ENCODE measurements around the gene MLLT3.
A peak's percentile ranks its signal among the peaks of the same experiment; 100 is the strongest.

The MLLT3 gene

DNA sequence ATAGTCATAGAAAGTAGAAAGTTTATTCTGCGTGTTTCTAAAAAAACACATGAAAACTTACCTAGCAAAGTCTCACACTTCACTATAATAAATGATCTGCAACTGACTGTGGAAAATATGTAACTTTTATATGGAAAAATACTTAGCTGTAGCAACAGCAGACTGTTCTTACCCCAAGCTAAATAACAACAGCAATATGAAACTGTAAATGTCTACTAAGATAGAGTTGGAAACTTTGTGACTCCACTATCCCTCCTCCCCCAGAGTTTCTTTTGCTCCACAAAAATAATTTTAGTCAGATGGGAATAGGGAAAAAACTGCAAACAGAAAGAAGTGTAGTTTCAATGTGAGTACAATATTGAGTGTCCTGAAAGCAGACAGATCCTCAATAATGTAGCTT is 21.0 kb downstream of the MLLT3 start:
- DNase-seq (ENCODE audit: low read depth, low spot score) = no peak
- TF ChIP-seq, protein P1, sequence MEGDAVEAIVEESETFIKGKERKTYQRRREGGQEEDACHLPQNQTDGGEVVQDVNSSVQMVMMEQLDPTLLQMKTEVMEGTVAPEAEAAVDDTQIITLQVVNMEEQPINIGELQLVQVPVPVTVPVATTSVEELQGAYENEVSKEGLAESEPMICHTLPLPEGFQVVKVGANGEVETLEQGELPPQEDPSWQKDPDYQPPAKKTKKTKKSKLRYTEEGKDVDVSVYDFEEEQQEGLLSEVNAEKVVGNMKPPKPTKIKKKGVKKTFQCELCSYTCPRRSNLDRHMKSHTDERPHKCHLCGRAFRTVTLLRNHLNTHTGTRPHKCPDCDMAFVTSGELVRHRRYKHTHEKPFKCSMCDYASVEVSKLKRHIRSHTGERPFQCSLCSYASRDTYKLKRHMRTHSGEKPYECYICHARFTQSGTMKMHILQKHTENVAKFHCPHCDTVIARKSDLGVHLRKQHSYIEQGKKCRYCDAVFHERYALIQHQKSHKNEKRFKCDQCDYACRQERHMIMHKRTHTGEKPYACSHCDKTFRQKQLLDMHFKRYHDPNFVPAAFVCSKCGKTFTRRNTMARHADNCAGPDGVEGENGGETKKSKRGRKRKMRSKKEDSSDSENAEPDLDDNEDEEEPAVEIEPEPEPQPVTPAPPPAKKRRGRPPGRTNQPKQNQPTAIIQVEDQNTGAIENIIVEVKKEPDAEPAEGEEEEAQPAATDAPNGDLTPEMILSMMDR (IDR thresholded peaks at IDR 0.05; ENCODE audit: low read depth, low read length) = no peak
- in situ Hi-C loops (cut with HindIII; ENCODE audit: low sequenced_read_pairs) = no loop called here

DNA sequence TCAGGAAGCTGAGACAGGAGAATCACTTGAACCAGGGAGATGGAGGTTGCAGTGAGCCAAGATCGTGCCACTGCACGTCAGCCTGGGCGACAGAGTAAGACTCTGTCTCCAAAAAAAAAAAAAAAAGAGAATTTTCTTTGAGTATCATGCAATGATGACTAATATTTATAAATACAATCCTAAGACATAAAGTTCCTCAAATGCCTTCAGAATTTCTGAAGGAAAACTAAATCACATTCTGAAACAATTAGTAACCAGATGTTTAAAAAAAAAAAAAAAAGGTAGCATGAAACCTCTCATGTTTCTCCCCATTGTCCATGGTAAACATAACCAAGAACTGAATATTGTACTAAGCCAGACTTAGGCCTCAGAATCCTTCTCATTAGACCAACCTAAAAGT is 23.1 kb downstream of the MLLT3 start:
- H3K4me3 ChIP-seq (ENCODE audit: low read depth, low read length) = no peak overlapping the region
- in situ Hi-C loops (cut with HindIII; ENCODE audit: low sequenced_read_pairs) = no loop called here
- peak; percentile 33 for DNase-seq (ENCODE audit: low read depth, low spot score)
- TF ChIP-seq, protein P1 (IDR thresholded peaks at IDR 0.05; ENCODE audit: low read depth, low read length) = no peak

More for the DNA sequence above, 21.0 kb downstream of the MLLT3 start:
- no peak overlapping the region for H3K4me3 ChIP-seq (ENCODE audit: low read depth, low read length)

DNA sequence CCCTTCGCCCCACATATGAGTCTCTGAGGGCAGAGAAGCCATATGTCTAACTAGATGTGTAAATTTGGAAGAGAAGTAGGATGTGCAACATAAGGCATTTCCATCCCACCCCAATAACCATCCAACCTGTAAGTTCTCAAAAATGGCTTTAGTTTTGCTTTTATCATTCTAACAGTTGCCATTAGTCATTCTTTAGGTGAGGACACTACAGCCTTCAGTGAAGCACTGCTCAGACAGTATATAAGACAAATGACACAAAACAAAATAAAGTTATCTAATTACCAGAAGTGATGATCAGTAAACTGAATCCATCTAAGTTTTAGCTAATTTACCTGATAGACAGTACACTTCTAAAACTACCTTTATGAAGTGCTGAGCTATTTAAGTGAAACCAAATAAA is 23.9 kb downstream of the MLLT3 start:
- in situ Hi-C loops (cut with HindIII; ENCODE audit: low sequenced_read_pairs) = no loop called here
- DNase-seq (ENCODE audit: low read depth, low spot score) = no peak
- no peak overlapping the region for H3K4me3 ChIP-seq (ENCODE audit: low read depth, low read length)
- TF ChIP-seq, protein P1 (IDR thresholded peaks at IDR 0.05; ENCODE audit: low read depth, low read length) = no peak

DNA sequence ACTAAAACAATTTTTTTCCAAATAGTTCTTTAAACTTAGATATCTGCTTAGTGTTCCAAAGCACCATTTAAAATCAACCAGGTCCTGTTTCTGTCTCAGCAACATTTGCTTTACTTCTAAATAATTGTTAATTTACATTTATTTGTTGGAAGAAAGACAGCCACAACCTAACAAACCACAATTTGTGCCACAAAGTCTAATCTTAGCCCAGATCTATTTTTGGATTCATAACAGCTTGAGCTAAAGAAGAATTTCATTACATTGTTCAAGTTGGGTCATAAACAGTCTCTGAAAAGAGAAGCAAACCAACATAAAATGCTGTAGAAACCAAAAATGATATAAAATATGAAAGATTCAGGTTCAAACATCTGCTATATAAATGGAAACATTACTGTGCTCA is 24.4 kb downstream of the MLLT3 start:
- no peak for DNase-seq (ENCODE audit: low read depth, low spot score)
- TF ChIP-seq, protein P1 (IDR thresholded peaks at IDR 0.05; ENCODE audit: low read depth, low read length) = no peak
- H3K4me3 ChIP-seq (ENCODE audit: low read depth, low read length) = no peak overlapping the region
- in situ Hi-C loops (cut with HindIII; ENCODE audit: low sequenced_read_pairs) = no loop called here

DNA sequence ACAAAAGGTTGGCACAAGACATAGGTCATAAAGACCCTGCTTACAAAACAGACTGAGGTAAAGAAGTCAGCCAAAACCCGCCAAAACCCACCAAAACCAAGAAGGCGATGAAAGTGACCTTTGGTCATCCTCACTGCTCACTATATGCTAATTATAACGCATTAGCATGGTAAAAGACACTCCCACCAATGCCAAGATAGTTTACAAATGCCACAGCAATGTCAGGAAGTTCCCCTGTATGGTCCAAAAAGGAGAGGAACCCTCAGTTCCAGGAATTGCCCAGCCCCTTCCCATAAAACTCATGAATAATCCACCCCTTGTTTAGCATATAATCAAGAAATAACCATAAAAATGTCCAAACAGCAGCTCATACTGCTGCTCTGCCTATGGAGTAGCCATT is 27.7 kb downstream of the MLLT3 start:
- DNase-seq (ENCODE audit: low read depth, low spot score) = no peak

DNA sequence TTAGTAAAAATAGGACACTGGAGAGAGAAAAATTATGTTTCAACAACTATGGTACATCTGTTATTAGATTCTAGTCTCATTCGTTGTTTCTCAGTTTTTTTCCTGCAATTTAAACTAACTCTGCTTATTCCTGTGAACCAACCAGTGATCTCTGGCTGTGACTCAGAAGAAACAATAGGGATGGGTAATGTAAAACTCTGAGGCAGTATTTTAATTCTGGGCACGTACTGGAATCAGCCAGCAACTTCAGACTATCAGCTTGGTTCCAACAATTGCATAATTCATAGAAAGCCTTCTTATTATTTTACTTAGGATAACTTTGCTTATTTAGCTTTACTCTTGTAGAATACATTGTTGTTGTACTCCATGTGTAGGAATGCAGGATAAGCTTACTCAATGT is 28.8 kb downstream of the MLLT3 start:
- TF ChIP-seq, protein P1 (IDR thresholded peaks at IDR 0.05; ENCODE audit: low read depth, low read length) = no peak
- no peak overlapping the region for H3K4me3 ChIP-seq (ENCODE audit: low read depth, low read length)
- DNase-seq (ENCODE audit: low read depth, low spot score) = peak; percentile 76
- in situ Hi-C loops (cut with HindIII; ENCODE audit: low sequenced_read_pairs) = no loop called here

More for the DNA sequence above, 27.7 kb downstream of the MLLT3 start:
- in situ Hi-C loops (cut with HindIII; ENCODE audit: low sequenced_read_pairs) = no loop called here
- no peak overlapping the region for H3K4me3 ChIP-seq (ENCODE audit: low read depth, low read length)
- TF ChIP-seq, protein P1 (IDR thresholded peaks at IDR 0.05; ENCODE audit: low read depth, low read length) = no peak

DNA sequence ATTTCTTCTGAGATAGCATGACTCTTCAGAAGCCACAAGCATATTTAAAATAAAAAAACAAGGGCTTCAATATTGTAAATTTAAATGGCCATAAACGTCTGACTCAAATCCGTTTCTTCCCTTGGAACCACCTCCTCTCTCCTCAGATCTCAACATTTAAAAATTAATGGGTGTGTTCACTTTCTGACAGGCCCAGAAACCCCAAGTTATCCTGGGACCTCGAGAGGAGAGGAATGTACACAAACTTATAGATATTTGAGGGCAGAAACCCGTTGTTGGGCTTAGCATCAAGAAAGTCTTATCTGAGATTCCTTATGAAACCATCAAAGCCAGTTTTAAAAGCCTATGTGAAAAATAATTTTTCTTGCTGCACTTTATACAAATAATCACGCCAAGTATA is 29.2 kb downstream of the MLLT3 start:
- DNase-seq (ENCODE audit: low read depth, low spot score) = no peak
- in situ Hi-C loops (cut with HindIII; ENCODE audit: low sequenced_read_pairs) = no loop called here
- TF ChIP-seq, protein P1 (IDR thresholded peaks at IDR 0.05; ENCODE audit: low read depth, low read length) = no peak
- H3K4me3 ChIP-seq (ENCODE audit: low read depth, low read length) = no peak overlapping the region
